GM12878 (cell line): ENCODE results near the gene FXYD6. TPM values are rescaled to one million over a fixed set of nuclear protein-coding genes. Genes with fewer than 3 reads are reported as not detected.
A peak's percentile ranks its signal among the peaks of the same experiment; 100 is the strongest.

Source experiments
- ATAC-seq: fragments of 200-7000 bp; cut with Tn5 transposase; 3 replicates; pipeline ENCODE4 v1.9.1; 2020; ENCODE audit warnings: mild to moderate bottlenecking, moderate library complexity
- BruUV-seq: library from RNA; stranded (reverse); fragments of 400-500 nt; replicated peaks from 2 replicates; lab custom pipeline; 2021; lab: Mats Ljungman, UMichigan
- CTCF ChIA-PET: fragments of 300-600 bp; sonication (Branson Sonifier 250); formaldehyde crosslinking; extraction: SDS; loops from one replicate; lab custom pipeline; 2021; ENCODE audit warnings: inconsistent platforms; lab: Yijun Ruan, JAX
- POLR2A ChIA-PET: fragments of 350-600 bp; formaldehyde crosslinking; extraction: SDS; loops from one replicate; lab custom pipeline; 2021; ENCODE audit warnings: inconsistent platforms; lab: Charles Lee
- RAD21 ChIA-PET: fragments of 300-600 bp; sonication (Branson Sonifier 250); formaldehyde crosslinking; loops from one replicate; lab custom pipeline; 2023; ENCODE audit warnings: antibody characterized with exemption; ENCODE audit not compliant: unreplicated experiment; lab: Charles Lee
- SMC1A ChIA-PET: fragments of 300-600 bp; sonication (Branson Sonifier 250); formaldehyde crosslinking; loops from one replicate; lab custom pipeline; 2023; ENCODE audit not compliant: unreplicated experiment, uncharacterized antibody; lab: Charles Lee
- DNase-seq: peaks from one replicate; pipeline ENCODE4 v3.0.0-alpha.2; 2011; ENCODE audit warnings: low read depth, low spot score
- FAIRE-seq: peaks from 3 replicates; lab custom pipeline; 2011; peaks lifted over from hg19 to GRCh38; lab: Jason Lieb, UNC
- H2AFZ ChIP-seq: 2 replicates; pipeline ENCODE4 v1.6.0; 2011; ENCODE audit warnings: low read depth, low read length, control low read depth; ENCODE audit not compliant: control insufficient read depth
- H3K27ac ChIP-seq: 2 replicates; pipeline ENCODE4 v1.5.1; 2011; ENCODE audit warnings: control low read depth; ENCODE audit not compliant: control insufficient read depth, insufficient read depth
- H3K27me3 ChIP-seq, 2 experiments: replicated peaks in 1 of 2; 2 replicates each; pipeline versions ENCODE4 v1.6.0 to v1.6.1; 2011; ENCODE audit warnings: low read length in 1 of 2; ENCODE audit not compliant: control insufficient read depth in 2 of 2, insufficient read depth in 2 of 2
- H3K36me3 ChIP-seq, 2 experiments: 2 replicates each; pipeline ENCODE4 v1.5.1; 2011; ENCODE audit warnings: low read length in 1 of 2; ENCODE audit not compliant: control insufficient read depth in 2 of 2, insufficient read depth in 2 of 2
- H3K4me1 ChIP-seq: 2 replicates; pipeline ENCODE4 v1.6.1; 2011; ENCODE audit warnings: mild to moderate bottlenecking, low read length, moderate library complexity, mixed read lengths; ENCODE audit not compliant: control insufficient read depth, insufficient read depth
- H3K4me2 ChIP-seq: 2 replicates; pipeline ENCODE4 v1.6.0; 2011; ENCODE audit warnings: control low read depth; ENCODE audit not compliant: control insufficient read depth, insufficient read depth
- H3K4me3 ChIP-seq: fragments of 200-600 bp; sonication (generic); 2 replicates; pipeline ENCODE4 v1.5.1; 2016
- H3K79me2 ChIP-seq: 2 replicates; pipeline ENCODE4 v1.6.0; 2011; ENCODE audit warnings: low read length; ENCODE audit not compliant: control insufficient read depth, insufficient read depth
- H3K9ac ChIP-seq: 2 replicates; pipeline ENCODE4 v1.8.0; 2011; ENCODE audit warnings: low read length, control low read depth, mixed read lengths; ENCODE audit not compliant: control insufficient read depth, insufficient read depth
- H3K9me3 ChIP-seq: replicated peaks from 3 replicates; pipeline ENCODE4 v1.5.1; 2011; ENCODE audit warnings: mild to moderate bottlenecking, low read length; ENCODE audit not compliant: control insufficient read depth, insufficient read depth
- H4K20me1 ChIP-seq: 2 replicates; pipeline ENCODE4 v1.6.0; 2011; ENCODE audit not compliant: control insufficient read depth, insufficient read depth
- MEF2B ChIP-seq: fragments of 450-650 bp; IDR thresholded peaks from 2 replicates; pipeline ENCODE4 v1.6.1; 2018; ENCODE audit warnings: mild to moderate bottlenecking, moderate library complexity; ENCODE audit not compliant: partially characterized antibody, poor library complexity, severe bottlenecking
- STAT1 ChIP-seq: fragments of 450-650 bp; conservative IDR thresholded peaks from 2 replicates; pipeline ENCODE4 v1.6.1; 2014; ENCODE audit warnings: antibody characterized with exemption, mild to moderate bottlenecking
- TBL1XR1 ChIP-seq: IDR thresholded peaks from 2 replicates; pipeline ENCODE4 v1.6.1; 2012; ENCODE audit warnings: low read depth, low read length, improper control_type of control experiment
- WGBS: methylation state at CpG from one replicate; pipeline ENCODE4 v1.1.6; 2016; ENCODE audit warnings: low lambda C conversion rate; ENCODE audit not compliant: insufficient replicate concordance, insufficient coverage; ENCODE audit errors: missing lambda C conversion rate; 5-methylcytosine and 5-hydroxymethylcytosine counted together
- in situ Hi-C: fragments of 300-500 bp; cut with MboI; formaldehyde crosslinking; loops from 9 replicates; pipeline ENCODE4 v1.14.3; 2018; ENCODE audit warnings: mixed read lengths
- intact Hi-C: fragments of 100-400 bp; cut with micrococcal nuclease; formaldehyde crosslinking; loops from one replicate; pipeline ENCODE4 v1.14.2; 2022; ENCODE audit not compliant: unreplicated experiment
- polyA plus RNA-seq, 11 experiments: library from polyadenylated mRNA; depleted of rRNA in 4 of 11; unstranded in 6 of 11; stranded (reverse) in 5 of 11; fragments of >200 nt; fragmentation: Nextera tagmentation in 4 of 11; fragmentation: Illumina TruSeq in 1 of 11; extraction: Ambion mirVana in 4 of 11; extraction: Trizol in 1 of 11; gene quantifications; 1 replicate in 1 of 11; 2 replicates in 10 of 11; pipeline versions ENCODE4 v1.2.1 to v1.2.3, GENCODE V29; 2011 to 2016; ENCODE audit warnings: inconsistent platforms in 2 of 11, missing spikeins in 2 of 11, low read depth in 1 of 11
- total RNA-seq, 4 experiments: library from RNA; depleted of rRNA in 3 of 4; stranded (reverse); fragments of >200 nt in 3 of 4; fragmentation: Illumina TruSeq in 1 of 4; extraction: Trizol in 1 of 4; gene quantifications; 2 replicates each; pipeline versions ENCODE4 v1.2.1 to v1.2.3, GENCODE V29; 2013 to 2021

FXYD6 gene
- total and polyA plus RNA-seq, 10 of the 15 experiments (the other 5 are each of a cell fraction or from before 2014, with no cell fraction given) = 0.09 to 2.0 (median 0.23) TPM; not detected in 2

DNA sequence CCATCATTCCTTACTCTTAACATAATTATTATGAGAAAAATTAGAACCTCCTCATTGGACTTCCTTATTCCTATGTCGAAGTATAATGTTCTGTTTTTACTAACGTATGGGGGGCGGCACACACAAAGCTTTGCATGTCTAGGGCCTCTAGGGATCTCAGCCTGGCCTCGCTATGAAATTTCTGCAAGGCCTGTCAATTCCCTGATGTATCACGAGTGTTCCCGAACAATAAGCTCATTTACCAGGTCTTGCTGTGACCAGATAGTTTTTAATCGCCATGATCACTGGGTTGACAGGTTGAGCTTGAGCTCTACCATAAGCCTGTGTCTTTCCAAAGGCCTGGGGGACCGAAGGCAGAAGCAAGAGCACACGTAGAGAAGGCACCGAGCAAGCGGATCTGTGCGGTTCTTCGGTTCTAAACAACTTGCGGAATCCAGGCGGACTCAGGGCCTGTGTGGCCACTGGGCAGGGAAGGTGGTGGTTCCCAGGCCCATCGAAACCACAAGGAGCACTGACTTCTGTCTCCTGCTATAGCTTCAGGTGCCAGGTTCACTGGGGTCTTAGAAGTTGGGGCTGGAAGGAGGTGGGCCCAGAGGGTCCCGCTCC is 41.5 kb downstream of the FXYD6 start:
- no peak overlapping the region for H3K27ac ChIP-seq
- no peak overlapping the region for H3K9ac ChIP-seq
- in situ Hi-C loops = no loop called here
- WGBS = 35% methylated on average over 15 of the region's 17 CpGs
- ChIA-PET CTCF (interaction anchor here (1.2 to 6.1 kb wide), 8 partner anchors 9 to 217 kb away, joined by 3 to 48 read pairs (median 22); partner anchors contain the start of gene FXYD2), SMC1A (interaction anchor here (0.6 to 3.0 kb wide), 9 partner anchors 8 to 218 kb away, joined by 3 to 20 read pairs (median 5); no protein-coding TSS in a partner anchor), RAD21 (interaction anchor here (0.8 to 22.6 kb wide), 6 partner anchors 10 to 218 kb away, joined by 3 to 393 read pairs (median 5); no protein-coding TSS in a partner anchor)
- DNase-seq = no peak
- H2AFZ ChIP-seq = no peak overlapping the region
- intact Hi-C loops = no loop called here
- no peak overlapping the region for H3K4me2 ChIP-seq
- H4K20me1 ChIP-seq = no peaks in the 10 kb centered on the region
- TF ChIP-seq TBL1XR1 (no peak), MEF2B (peak; percentile 18), STAT1 (no peak)
- TF ChIP-seq, all 136 proteins: peak for 1
- POLR2A ChIA-PET = interaction anchor here (0.8 kb wide), 1 partner anchor 18 kb away, joined by 3 read pairs; no protein-coding TSS in a partner anchor
- no peak for ATAC-seq
- Histone ChIP-seq H3K4me1 (0 out of 2 replicates have a peak, but pooled peaks cover 3% of the 10 kb centered on the region), H3K79me2 (no peaks in the 10 kb centered on the region), H3K27me3 (peaks cover 0 to 7% of the 10 kb centered on the region in 2 experiments; a peak in 1 of 4 replicates), H3K36me3 (no peaks in the 10 kb centered on the region), H3K9me3 (no peaks in the 10 kb centered on the region), H3K4me3 (no peak overlapping the region)
- BruUV-seq = no TSS peak
- no peak for FAIRE-seq
